Fibroblast of pulmonary artery (primary cell): Measurements from ENCODE around the gene SRCIN1.

Experiments used
- DNase-seq: peaks from one replicate; pipeline ENCODE4 v3.0.0-alpha.2; 2010; ENCODE audit warnings: low read depth
- H3K4me3 ChIP-seq: replicated peaks from 2 replicates; pipeline ENCODE4 v1.5.1; 2011; ENCODE audit warnings: low read depth, mild to moderate bottlenecking, control low read depth, low read length, moderate library complexity
- CTCF ChIP-seq: IDR thresholded peaks from 2 replicates; pipeline ENCODE4 v1.5.1; 2011; ENCODE audit warnings: mild to moderate bottlenecking, control low read depth, low read length, inconsistent platforms; ENCODE audit errors: missing control alignments

SRCIN1 gene

GRCh38 chr17:38566666-38567031 is 39.1 kb downstream of the SRCIN1 start:
- H3K4me3 ChIP-seq, result no peak overlapping the region
- no peak for DNase-seq
- TF ChIP-seq CTCF, result no peak

- no peak for TF ChIP-seq CTCF
- H3K4me3 ChIP-seq, result no peak overlapping the region
- DNase-seq, result no peak
Observed at GRCh38 chr17:38565853-38566665, 39.7 kb downstream of the SRCIN1 start.

GRCh38 chr17:38564869-38565268 is 40.9 kb downstream of the SRCIN1 start:
- TF ChIP-seq CTCF, result no peak
- DNase-seq, result no peak
- H3K4me3 ChIP-seq, result no peak overlapping the region

GRCh38 chr17:38564254-38564837 is 41.4 kb downstream of the SRCIN1 start:
- TF ChIP-seq CTCF, result no peak
- no peak for DNase-seq
- no peak overlapping the region for H3K4me3 ChIP-seq

- DNase-seq, result no peak
- H3K4me3 ChIP-seq, result no peak overlapping the region
- no peak for TF ChIP-seq CTCF
Observed at GRCh38 chr17:38563362-38564253, 42.1 kb downstream of the SRCIN1 start.

GRCh38 chr17:38562903-38563302 is 42.8 kb downstream of the SRCIN1 start:
- H3K4me3 ChIP-seq, result no peak overlapping the region
- no peak for TF ChIP-seq CTCF
- DNase-seq, result no peak
